GM12878 (cell line): Measurements from ENCODE around the gene TMED5. TPM values are rescaled to one million over a fixed set of nuclear protein-coding genes. Genes with fewer than 3 reads are reported as not detected.

Source experiments
- ATAC-seq: fragments of 200-7000 bp; cut with Tn5 transposase; 3 replicates; pipeline ENCODE4 v1.9.1; 2020; ENCODE audit warnings: mild to moderate bottlenecking, moderate library complexity
- BruUV-seq: library from RNA; stranded (reverse); fragments of 400-500 nt; replicated peaks from 2 replicates; lab custom pipeline; 2021; lab: Mats Ljungman, UMichigan
- CTCF ChIA-PET: fragments of 300-600 bp; sonication (Branson Sonifier 250); formaldehyde crosslinking; extraction: SDS; loops from one replicate; lab custom pipeline; 2021; ENCODE audit warnings: inconsistent platforms; lab: Yijun Ruan, JAX
- POLR2A ChIA-PET: fragments of 350-600 bp; formaldehyde crosslinking; extraction: SDS; loops from one replicate; lab custom pipeline; 2021; ENCODE audit warnings: inconsistent platforms; lab: Charles Lee
- RAD21 ChIA-PET: fragments of 300-600 bp; sonication (Branson Sonifier 250); formaldehyde crosslinking; loops from one replicate; lab custom pipeline; 2023; ENCODE audit warnings: antibody characterized with exemption; ENCODE audit not compliant: unreplicated experiment; lab: Charles Lee
- SMC1A ChIA-PET: fragments of 300-600 bp; sonication (Branson Sonifier 250); formaldehyde crosslinking; loops from one replicate; lab custom pipeline; 2023; ENCODE audit not compliant: unreplicated experiment, uncharacterized antibody; lab: Charles Lee
- DNase-seq: peaks from one replicate; pipeline ENCODE4 v3.0.0-alpha.2; 2011; ENCODE audit warnings: low read depth, low spot score
- FAIRE-seq: peaks from 3 replicates; lab custom pipeline; 2011; peaks lifted over from hg19 to GRCh38; lab: Jason Lieb, UNC
- H2AFZ ChIP-seq: 2 replicates; pipeline ENCODE4 v1.6.0; 2011; ENCODE audit warnings: low read depth, low read length, control low read depth; ENCODE audit not compliant: control insufficient read depth
- H3K27ac ChIP-seq: 2 replicates; pipeline ENCODE4 v1.5.1; 2011; ENCODE audit warnings: control low read depth; ENCODE audit not compliant: control insufficient read depth, insufficient read depth
- H3K27me3 ChIP-seq, 2 experiments: replicated peaks in 1 of 2; 2 replicates each; pipeline versions ENCODE4 v1.6.0 to v1.6.1; 2011; ENCODE audit warnings: low read length in 1 of 2; ENCODE audit not compliant: control insufficient read depth in 2 of 2, insufficient read depth in 2 of 2
- H3K36me3 ChIP-seq, 2 experiments: 2 replicates each; pipeline ENCODE4 v1.5.1; 2011; ENCODE audit warnings: low read length in 1 of 2; ENCODE audit not compliant: control insufficient read depth in 2 of 2, insufficient read depth in 2 of 2
- H3K4me1 ChIP-seq: 2 replicates; pipeline ENCODE4 v1.6.1; 2011; ENCODE audit warnings: mild to moderate bottlenecking, low read length, moderate library complexity, mixed read lengths; ENCODE audit not compliant: control insufficient read depth, insufficient read depth
- H3K4me2 ChIP-seq: 2 replicates; pipeline ENCODE4 v1.6.0; 2011; ENCODE audit warnings: control low read depth; ENCODE audit not compliant: control insufficient read depth, insufficient read depth
- H3K4me3 ChIP-seq: fragments of 200-600 bp; sonication (generic); 2 replicates; pipeline ENCODE4 v1.5.1; 2016
- H3K79me2 ChIP-seq: 2 replicates; pipeline ENCODE4 v1.6.0; 2011; ENCODE audit warnings: low read length; ENCODE audit not compliant: control insufficient read depth, insufficient read depth
- H3K9ac ChIP-seq: 2 replicates; pipeline ENCODE4 v1.8.0; 2011; ENCODE audit warnings: low read length, control low read depth, mixed read lengths; ENCODE audit not compliant: control insufficient read depth, insufficient read depth
- H3K9me3 ChIP-seq: replicated peaks from 3 replicates; pipeline ENCODE4 v1.5.1; 2011; ENCODE audit warnings: mild to moderate bottlenecking, low read length; ENCODE audit not compliant: control insufficient read depth, insufficient read depth
- H4K20me1 ChIP-seq: 2 replicates; pipeline ENCODE4 v1.6.0; 2011; ENCODE audit not compliant: control insufficient read depth, insufficient read depth
- CREM ChIP-seq: IDR thresholded peaks from 2 replicates; pipeline ENCODE4 v1.6.1; 2014; ENCODE audit warnings: antibody characterized with exemption, low read depth
- CUX1 ChIP-seq: IDR thresholded peaks from 2 replicates; pipeline ENCODE4 v1.6.1; 2012; ENCODE audit warnings: improper control_type of control experiment, low read depth, low read length; ENCODE audit not compliant: insufficient replicate concordance
- DPF2 ChIP-seq: fragments of 450-650 bp; IDR thresholded peaks from 2 replicates; pipeline ENCODE4 v1.6.1; 2017; ENCODE audit warnings: mild to moderate bottlenecking
- FOS ChIP-seq: IDR thresholded peaks from 3 replicates; pipeline ENCODE4 v1.6.1; 2011; ENCODE audit warnings: borderline replicate concordance; ENCODE audit not compliant: insufficient read length; ENCODE audit errors: extremely low read depth
- HDAC6 ChIP-seq: fragments of 200-600 bp; sonication (generic); IDR thresholded peaks from one replicate; pipeline ENCODE4 v1.8.0; 2017; ENCODE audit warnings: antibody characterized with exemption; ENCODE audit not compliant: unreplicated experiment
- LARP7 ChIP-seq: fragments of 450-650 bp; IDR thresholded peaks from 2 replicates; pipeline ENCODE4 v1.6.1; 2017; ENCODE audit warnings: mild to moderate bottlenecking
- POLR2AphosphoS2 ChIP-seq: IDR thresholded peaks from 2 replicates; pipeline ENCODE4 v1.6.1; 2011; ENCODE audit warnings: low read depth, mild to moderate bottlenecking, low read length, improper control_type of control experiment, moderate library complexity
- RAD21 ChIP-seq: IDR thresholded peaks from 2 replicates; pipeline ENCODE4 v1.6.1; 2011; ENCODE audit warnings: mild to moderate bottlenecking, low read depth, low read length, moderate library complexity; ENCODE audit not compliant: insufficient read depth
- RUNX3 ChIP-seq: IDR thresholded peaks from 2 replicates; pipeline ENCODE4 v1.6.1; 2012; ENCODE audit warnings: low read length, inconsistent platforms
- SIX5 ChIP-seq: IDR thresholded peaks from 2 replicates; pipeline ENCODE4 v1.6.1; 2011; ENCODE audit warnings: mild to moderate bottlenecking, low read depth, low read length, moderate library complexity; ENCODE audit not compliant: severe bottlenecking
- SPI1 ChIP-seq: IDR thresholded peaks from 2 replicates; pipeline ENCODE4 v1.6.1; 2011; ENCODE audit warnings: low read depth, mild to moderate bottlenecking, low read length, moderate library complexity, borderline replicate concordance; ENCODE audit not compliant: insufficient read depth
- ZBTB4 ChIP-seq: fragments of 450-650 bp; formaldehyde crosslinking; IDR thresholded peaks from 2 replicates; pipeline ENCODE4 v1.4.0; 2022; ENCODE audit warnings: mild to moderate bottlenecking, moderate library complexity
- WGBS: methylation state at CpG from one replicate; pipeline ENCODE4 v1.1.6; 2016; ENCODE audit warnings: low lambda C conversion rate; ENCODE audit not compliant: insufficient replicate concordance, insufficient coverage; ENCODE audit errors: missing lambda C conversion rate; 5-methylcytosine and 5-hydroxymethylcytosine counted together
- in situ Hi-C: fragments of 300-500 bp; cut with MboI; formaldehyde crosslinking; loops from 9 replicates; pipeline ENCODE4 v1.14.3; 2018; ENCODE audit warnings: mixed read lengths
- intact Hi-C: fragments of 100-400 bp; cut with micrococcal nuclease; formaldehyde crosslinking; loops from one replicate; pipeline ENCODE4 v1.14.2; 2022; ENCODE audit not compliant: unreplicated experiment
- polyA plus RNA-seq, 11 experiments: library from polyadenylated mRNA; depleted of rRNA in 4 of 11; unstranded in 6 of 11; stranded (reverse) in 5 of 11; fragments of >200 nt; fragmentation: Nextera tagmentation in 4 of 11; fragmentation: Illumina TruSeq in 1 of 11; extraction: Ambion mirVana in 4 of 11; extraction: Trizol in 1 of 11; gene quantifications; 1 replicate in 1 of 11; 2 replicates in 10 of 11; pipeline versions ENCODE4 v1.2.1 to v1.2.3, GENCODE V29; 2011 to 2016; ENCODE audit warnings: inconsistent platforms in 2 of 11, missing spikeins in 2 of 11, low read depth in 1 of 11
- total RNA-seq, 4 experiments: library from RNA; depleted of rRNA in 3 of 4; stranded (reverse); fragments of >200 nt in 3 of 4; fragmentation: Illumina TruSeq in 1 of 4; extraction: Trizol in 1 of 4; gene quantifications; 2 replicates each; pipeline versions ENCODE4 v1.2.1 to v1.2.3, GENCODE V29; 2013 to 2021
- TF ChIP-seq, protein P1 (sequence below): fragments of 450-650 bp; IDR thresholded peaks from 2 replicates; pipeline ENCODE4 v1.6.1; 2017; ENCODE audit warnings: antibody characterized with exemption, mild to moderate bottlenecking, moderate library complexity

Gene TMED5
- total and polyA plus RNA-seq, 10 of the 15 experiments (the other 5 are each of a cell fraction or from before 2014, with no cell fraction given), result 18.5 to 80.6 (median 54.0) TPM

GRCh38 chr1:93106226-93106625 lies 74.0 kb downstream of the TMED5 start:
- peaks cover 2 to 23% of the 10 kb centered on the region in 2 experiments for H3K36me3 ChIP-seq
- H3K9me3 ChIP-seq, result peaks cover 12% of the 10 kb centered on the region
- FAIRE-seq, result no peak
- intact Hi-C loops, result no loop called here
- ATAC-seq, result no peak
- in situ Hi-C loops, result no loop called here
- BruUV-seq, result no TSS peak
- RAD21 ChIA-PET, result no interaction called here
- H3K79me2 ChIP-seq, result peaks cover 50% of the 10 kb centered on the region
- no peaks in the 10 kb centered on the region for H4K20me1 ChIP-seq
- H2AFZ ChIP-seq, result no peak overlapping the region
- no peak overlapping the region for H3K4me3 ChIP-seq
- CTCF ChIA-PET, result no interaction called here
- 100% methylated on average over 2 of the region's 2 CpGs for WGBS
- SMC1A ChIA-PET, result no interaction called here
- H3K27ac ChIP-seq, result no peak overlapping the region
- H3K9ac ChIP-seq, result no peak overlapping the region
- POLR2A ChIA-PET, result no interaction called here
- no peak overlapping the region for H3K4me2 ChIP-seq
- H3K4me1 ChIP-seq, result peaks cover 5% of the 10 kb centered on the region; the same call in 1 of the 2 replicates
- no peaks in the 10 kb centered on the region for H3K27me3 ChIP-seq
- no peak for DNase-seq
- TF ChIP-seq SIX5, result no peak
- no peak for TF ChIP-seq FOS
- no peak for TF ChIP-seq CUX1
- no peak for TF ChIP-seq CREM
- no peak for TF ChIP-seq DPF2
- no peak for TF ChIP-seq RUNX3
- TF ChIP-seq POLR2AphosphoS2, result no peak
- TF ChIP-seq HDAC6, result no peak
- no peak for TF ChIP-seq SPI1
- TF ChIP-seq ZBTB4 (CRISPR knock-in tag), result no peak
- TF ChIP-seq LARP7, result no peak
- no peak for TF ChIP-seq RAD21
- TF ChIP-seq, protein P1, sequence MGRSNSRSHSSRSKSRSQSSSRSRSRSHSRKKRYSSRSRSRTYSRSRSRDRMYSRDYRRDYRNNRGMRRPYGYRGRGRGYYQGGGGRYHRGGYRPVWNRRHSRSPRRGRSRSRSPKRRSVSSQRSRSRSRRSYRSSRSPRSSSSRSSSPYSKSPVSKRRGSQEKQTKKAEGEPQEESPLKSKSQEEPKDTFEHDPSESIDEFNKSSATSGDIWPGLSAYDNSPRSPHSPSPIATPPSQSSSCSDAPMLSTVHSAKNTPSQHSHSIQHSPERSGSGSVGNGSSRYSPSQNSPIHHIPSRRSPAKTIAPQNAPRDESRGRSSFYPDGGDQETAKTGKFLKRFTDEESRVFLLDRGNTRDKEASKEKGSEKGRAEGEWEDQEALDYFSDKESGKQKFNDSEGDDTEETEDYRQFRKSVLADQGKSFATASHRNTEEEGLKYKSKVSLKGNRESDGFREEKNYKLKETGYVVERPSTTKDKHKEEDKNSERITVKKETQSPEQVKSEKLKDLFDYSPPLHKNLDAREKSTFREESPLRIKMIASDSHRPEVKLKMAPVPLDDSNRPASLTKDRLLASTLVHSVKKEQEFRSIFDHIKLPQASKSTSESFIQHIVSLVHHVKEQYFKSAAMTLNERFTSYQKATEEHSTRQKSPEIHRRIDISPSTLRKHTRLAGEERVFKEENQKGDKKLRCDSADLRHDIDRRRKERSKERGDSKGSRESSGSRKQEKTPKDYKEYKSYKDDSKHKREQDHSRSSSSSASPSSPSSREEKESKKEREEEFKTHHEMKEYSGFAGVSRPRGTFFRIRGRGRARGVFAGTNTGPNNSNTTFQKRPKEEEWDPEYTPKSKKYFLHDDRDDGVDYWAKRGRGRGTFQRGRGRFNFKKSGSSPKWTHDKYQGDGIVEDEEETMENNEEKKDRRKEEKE, result no peak
